ENCODE data around the gene DLG2. TPM values are rescaled to one million over a fixed set of nuclear protein-coding genes. Genes with fewer than 3 reads are reported as not detected.

The DLG2 gene
- total RNA-seq, 4 donors from 2014 or later, result 0.18 to 8.3 (median 2.5) TPM

- Histone ChIP-seq H3K27me3 (peaks cover 0 to 4% of the 10 kb centered on the region in 2 donors), H3K27ac (no peak overlapping the region), H3K4me3 (no peak overlapping the region), H3K36me3 (no peaks in the 10 kb centered on the region), H3K9me3 (no peaks in the 10 kb centered on the region), H3K4me1 (no peaks in the 10 kb centered on the region)
- TF ChIP-seq CTCF (IDR thresholded peaks at IDR 0.05) (no peak), POLR2A (IDR thresholded peaks at IDR 0.05) (no peak)
- no peak for DNase-seq
These were observed 1813.8 kb downstream of the DLG2 start for GRCh38 chr11:83813296-83813695.

- H3K36me3 ChIP-seq, result no peaks in the 10 kb centered on the region
- no peak overlapping the region for H3K4me3 ChIP-seq
- no peaks in the 10 kb centered on the region for H3K9me3 ChIP-seq
- H3K27ac ChIP-seq, result no peak overlapping the region
- H3K27me3 ChIP-seq, result peaks cover 0 to 4% of the 10 kb centered on the region in 2 donors
- no peak for TF ChIP-seq POLR2A (IDR thresholded peaks at IDR 0.05)
- TF ChIP-seq CTCF (IDR thresholded peaks at IDR 0.05), result no peak
- no peaks in the 10 kb centered on the region for H3K4me1 ChIP-seq
- no peak for DNase-seq
These were observed 1817.9 kb downstream of the DLG2 start for GRCh38 chr11:83809274-83809673.

- TF ChIP-seq POLR2A (IDR thresholded peaks at IDR 0.05) (no peak), CTCF (IDR thresholded peaks at IDR 0.05) (no peak)
- Histone ChIP-seq H3K36me3 (no peaks in the 10 kb centered on the region), H3K4me1 (no peaks in the 10 kb centered on the region), H3K9me3 (no peaks in the 10 kb centered on the region), H3K27me3 (no peaks in the 10 kb centered on the region), H3K4me3 (no peak overlapping the region), H3K27ac (no peak overlapping the region)
- no peak for DNase-seq
These were observed 1825.3 kb downstream of the DLG2 start for GRCh38 chr11:83801799-83802198.

- no peak overlapping the region for H3K27ac ChIP-seq
- H3K9me3 ChIP-seq, result no peaks in the 10 kb centered on the region
- no peak overlapping the region for H3K4me3 ChIP-seq
- no peaks in the 10 kb centered on the region for H3K4me1 ChIP-seq
- TF ChIP-seq CTCF (IDR thresholded peaks at IDR 0.05) (no peak), POLR2A (IDR thresholded peaks at IDR 0.05) (no peak)
- no peaks in the 10 kb centered on the region for H3K27me3 ChIP-seq
- no peaks in the 10 kb centered on the region for H3K36me3 ChIP-seq
- no peak for DNase-seq
These were observed 1833.8 kb downstream of the DLG2 start for GRCh38 chr11:83793310-83793709.

- Histone ChIP-seq H3K27me3 (no peaks in the 10 kb centered on the region), H3K27ac (no peak overlapping the region), H3K36me3 (no peaks in the 10 kb centered on the region), H3K4me1 (no peaks in the 10 kb centered on the region), H3K4me3 (no peak overlapping the region), H3K9me3 (no peaks in the 10 kb centered on the region)
- TF ChIP-seq POLR2A (IDR thresholded peaks at IDR 0.05) (no peak), CTCF (IDR thresholded peaks at IDR 0.05) (no peak)
- no peak for DNase-seq
These were observed 1835.6 kb downstream of the DLG2 start for GRCh38 chr11:83791557-83791956.

GRCh38 chr11:83785942-83786341 is 1841.2 kb downstream of the DLG2 start:
- DNase-seq, result no peak
- Histone ChIP-seq H3K9me3 (no peaks in the 10 kb centered on the region), H3K27me3 (no peaks in the 10 kb centered on the region), H3K4me3 (no peak overlapping the region), H3K4me1 (no peaks in the 10 kb centered on the region), H3K36me3 (no peaks in the 10 kb centered on the region), H3K27ac (no peak overlapping the region)
- no peak for TF ChIP-seq CTCF (IDR thresholded peaks at IDR 0.05)
- TF ChIP-seq POLR2A (IDR thresholded peaks at IDR 0.05), result no peak
